GM19239 (cell line): ENCODE measurements around the gene WDR37.
A peak's percentile ranks its signal among the peaks of the same experiment; 100 is the strongest.
"Not testable (repeated sequence)": the region's sequence is repeated elsewhere in the genome, so short reads cannot be mapped to it uniquely, and the experiment has no call there.

Experiments used
- DNase-seq: peaks from one replicate; pipeline ENCODE4 v3.0.0; 2011; ENCODE audit warnings: low spot score; ENCODE audit not compliant: insufficient read length
- FAIRE-seq: peaks from 2 replicates; lab custom pipeline; 2011; peaks lifted over from hg19 to GRCh38; lab: Jason Lieb, UNC

WDR37 gene, protein sequence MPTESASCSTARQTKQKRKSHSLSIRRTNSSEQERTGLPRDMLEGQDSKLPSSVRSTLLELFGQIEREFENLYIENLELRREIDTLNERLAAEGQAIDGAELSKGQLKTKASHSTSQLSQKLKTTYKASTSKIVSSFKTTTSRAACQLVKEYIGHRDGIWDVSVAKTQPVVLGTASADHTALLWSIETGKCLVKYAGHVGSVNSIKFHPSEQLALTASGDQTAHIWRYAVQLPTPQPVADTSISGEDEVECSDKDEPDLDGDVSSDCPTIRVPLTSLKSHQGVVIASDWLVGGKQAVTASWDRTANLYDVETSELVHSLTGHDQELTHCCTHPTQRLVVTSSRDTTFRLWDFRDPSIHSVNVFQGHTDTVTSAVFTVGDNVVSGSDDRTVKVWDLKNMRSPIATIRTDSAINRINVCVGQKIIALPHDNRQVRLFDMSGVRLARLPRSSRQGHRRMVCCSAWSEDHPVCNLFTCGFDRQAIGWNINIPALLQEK

DNA sequence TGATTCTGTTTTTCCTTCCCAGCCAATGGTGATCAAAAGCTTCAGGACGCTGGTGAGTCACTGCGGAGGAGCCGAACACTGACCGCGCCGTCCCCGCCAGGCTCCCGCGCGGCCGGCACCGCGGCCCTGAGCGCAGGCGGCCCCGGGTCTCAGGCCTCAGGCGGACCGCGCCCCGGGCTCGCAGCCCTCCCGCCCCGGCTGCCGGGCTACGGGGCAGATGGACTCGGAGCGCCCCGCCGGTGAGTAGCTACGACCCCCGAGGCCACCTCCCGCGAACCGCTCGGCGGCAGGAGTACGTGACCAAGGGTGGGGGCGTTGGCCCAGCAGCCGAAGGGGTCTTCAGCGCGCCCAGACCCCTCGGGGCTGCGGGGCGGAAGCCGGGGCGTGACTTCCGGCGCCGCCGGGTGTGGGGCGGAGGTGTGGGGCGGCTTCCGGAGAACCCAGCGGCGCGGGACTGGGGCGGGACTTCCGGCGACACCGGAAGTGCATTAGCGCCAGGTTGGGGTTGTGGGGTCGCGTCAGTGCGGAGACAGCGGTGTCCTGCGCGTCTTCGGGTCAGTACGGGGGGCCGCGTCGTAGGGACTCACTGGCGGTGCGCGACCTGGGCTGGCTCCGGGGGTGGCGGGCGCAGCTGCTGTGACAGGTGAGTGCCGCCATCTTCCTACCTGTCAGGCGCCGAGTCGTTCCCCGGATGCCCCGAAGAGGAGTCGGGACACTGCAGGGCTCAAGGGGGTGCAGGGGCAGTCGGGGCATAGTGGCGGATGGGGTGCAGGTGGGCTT is at the start of gene WDR37:
TSS of gene WDR37 (plus strand) at position 60 of the 780 bp plus-strand sequence. CDS start 15,771 bp downstream, outside the sequence.
- DNase-seq (peak; percentile 90), FAIRE-seq (no peak)

DNA sequence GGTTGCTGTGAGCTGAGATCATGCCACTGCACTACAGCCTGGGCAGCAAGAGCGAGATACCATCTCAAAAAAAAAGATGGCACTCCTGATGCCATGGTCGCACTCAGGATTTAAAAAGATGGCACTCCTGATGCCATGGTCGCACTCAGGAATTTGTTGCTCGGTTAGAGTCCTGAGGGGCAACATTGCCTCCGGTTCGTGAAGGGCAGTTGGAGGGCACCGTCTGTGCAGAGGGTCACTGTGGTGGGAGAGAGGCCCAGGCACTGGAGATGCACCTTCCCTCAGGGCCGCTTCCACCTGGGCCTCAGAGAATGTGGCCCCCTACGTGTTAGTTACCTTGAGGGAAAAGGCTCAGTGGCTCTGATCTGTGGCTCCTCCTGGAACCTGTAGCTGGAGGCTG is 49.6 kb upstream of the WDR37 start:
- DNase-seq: no peak
- FAIRE-seq: no peak

- DNase-seq (no peak), FAIRE-seq (no peak)
These were observed 48.6 kb upstream of the WDR37 start for GRCh38 chr10:1007583-1007982.

DNA sequence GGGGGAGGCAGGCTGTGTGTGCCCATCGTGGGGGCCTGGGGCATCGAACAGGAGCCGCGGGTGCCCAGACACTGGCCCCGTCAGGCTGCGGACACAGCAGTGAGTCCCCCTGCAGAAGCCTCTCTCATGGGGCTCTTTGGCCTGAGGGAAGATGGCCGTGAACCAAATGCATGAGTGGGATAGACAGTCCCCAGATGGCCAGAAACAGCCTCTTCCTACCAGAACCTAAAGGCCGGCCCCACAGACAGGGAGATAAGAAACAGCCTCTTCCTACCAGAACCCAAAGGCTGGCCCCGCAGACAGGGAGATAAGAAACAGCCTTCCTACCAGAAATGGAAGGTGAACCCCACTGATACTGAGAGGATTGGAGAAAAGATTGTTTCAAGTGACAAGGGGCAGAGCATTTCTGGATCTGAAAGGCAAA is 47.1 kb upstream of the WDR37 start:
- no peak for FAIRE-seq
- DNase-seq: no peak

DNA sequence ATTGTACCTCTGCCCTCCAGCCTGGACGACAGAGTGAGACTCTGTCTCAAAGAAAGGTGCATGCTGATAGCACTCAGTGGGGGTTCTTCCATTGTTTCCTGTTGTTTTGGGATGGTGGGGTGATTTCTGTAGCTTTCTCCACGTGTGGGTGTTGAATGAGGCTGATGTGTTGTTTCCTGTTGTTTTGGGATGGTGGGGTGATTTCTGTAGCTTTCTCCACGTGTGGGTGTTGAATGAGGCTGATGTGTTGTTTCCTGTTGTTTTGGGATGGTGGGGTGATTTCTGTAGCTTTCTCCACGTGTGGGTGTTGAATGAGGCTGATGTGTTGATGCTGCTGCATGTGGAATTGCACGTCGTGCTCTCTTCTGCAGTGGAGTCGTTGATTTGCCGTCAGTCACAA is 46.2 kb upstream of the WDR37 start:
- FAIRE-seq: not testable (repeated sequence)

GRCh38 chr10:1010703-1011102 is 45.5 kb upstream of the WDR37 start:
- DNase-seq (no peak), FAIRE-seq (no peak)

More for the DNA sequence above, 46.2 kb upstream of the WDR37 start:
- not testable (repeated sequence) for DNase-seq

- FAIRE-seq: no peak
- DNase-seq: no peak
These were observed 44.5 kb upstream of the WDR37 start for GRCh38 chr10:1011696-1012095.

DNA sequence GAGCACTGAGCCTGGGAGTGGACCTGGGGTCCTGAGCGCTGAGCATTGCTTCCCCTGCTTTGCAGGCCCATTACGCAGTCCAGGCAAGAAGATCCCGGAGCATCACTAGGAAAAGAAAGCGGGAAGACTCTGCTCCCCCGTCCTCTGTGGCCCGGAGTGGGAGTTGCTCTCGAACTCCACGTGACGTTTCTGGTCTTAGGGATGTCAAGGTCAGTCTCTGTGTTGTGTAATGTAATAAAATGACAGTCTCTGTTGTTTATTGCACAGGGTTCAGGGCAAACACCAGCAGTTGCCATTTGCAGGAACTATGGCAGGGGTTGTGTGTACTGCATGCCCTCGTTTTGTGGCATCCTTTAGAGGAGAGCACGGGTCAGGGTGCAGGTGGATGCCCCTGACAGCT is 40.5 kb upstream of the WDR37 start:
- DNase-seq (no peak), FAIRE-seq (no peak)

GRCh38 chr10:1019362-1019761 is 36.8 kb upstream of the WDR37 start:
- FAIRE-seq: no peak

DNA sequence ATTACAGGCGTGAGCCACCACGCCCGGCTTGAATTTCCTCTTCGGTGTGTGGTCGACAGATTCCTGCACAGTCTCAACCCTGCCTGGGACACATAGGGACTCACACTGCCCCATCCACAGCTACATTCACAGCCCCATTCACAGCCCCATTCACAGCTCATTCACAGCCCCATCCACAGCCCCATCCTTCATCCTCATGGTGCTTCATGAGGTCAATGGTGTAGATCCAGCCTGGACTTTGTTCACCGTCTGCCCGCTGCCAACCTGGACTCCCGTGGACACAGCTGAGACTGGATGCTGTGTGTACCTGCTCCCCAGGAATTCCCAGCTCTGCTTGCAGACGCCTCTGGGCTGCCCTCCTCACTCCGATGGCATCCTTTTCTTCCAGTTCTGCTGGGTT is 35.7 kb upstream of the WDR37 start:
- DNase-seq (no peak), FAIRE-seq (no peak)

More at GRCh38 chr10:1019362-1019761, 36.8 kb upstream of the WDR37 start:
- DNase-seq: no peak

- FAIRE-seq: no peak
- no peak for DNase-seq
These were observed 35.2 kb upstream of the WDR37 start for GRCh38 chr10:1020958-1021357.

GRCh38 chr10:1022413-1022812 is 33.8 kb upstream of the WDR37 start:
- DNase-seq (no peak), FAIRE-seq (no peak)

DNA sequence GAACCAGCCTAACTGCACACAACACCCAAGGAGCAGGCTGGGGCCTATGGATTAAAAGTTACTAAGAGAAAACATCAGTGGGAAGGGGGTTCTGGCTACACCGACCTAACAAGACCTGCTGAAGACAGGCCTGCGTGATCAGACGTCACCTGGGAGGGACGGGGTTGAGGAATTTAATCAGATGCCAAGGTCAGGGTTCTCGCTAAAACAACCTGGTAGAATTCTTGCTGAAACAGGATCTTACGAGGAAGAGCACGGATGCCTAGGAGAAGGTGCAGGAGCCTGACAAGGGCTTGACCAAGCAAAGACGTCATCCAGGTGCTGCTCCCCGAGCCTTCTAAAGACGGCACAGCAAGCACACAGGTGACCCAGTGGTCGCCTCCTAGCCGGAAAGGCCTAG is 32.1 kb upstream of the WDR37 start:
- no peak for FAIRE-seq
- no peak for DNase-seq

- no peak for DNase-seq
These were observed 30.5 kb upstream of the WDR37 start, which contains the start of gene IDI2 for GRCh38 chr10:1025683-1026082. IDI2 (minus strand) TSS chr10:1025859; CDS start chr10:1024723, 1,136 bp downstream.

GRCh38 chr10:1026578-1026977 is 29.6 kb upstream of the WDR37 start:
- no peak for DNase-seq
- FAIRE-seq: no peak

More at GRCh38 chr10:1025683-1026082, 30.5 kb upstream of the WDR37 start, which contains the start of gene IDI2:
- no peak for FAIRE-seq

GRCh38 chr10:1029838-1030237 is 26.3 kb upstream of the WDR37 start:
- FAIRE-seq: no peak
- no peak for DNase-seq

- no peak for FAIRE-seq
These were observed 22.6 kb upstream of the WDR37 start for GRCh38 chr10:1033601-1034000.

GRCh38 chr10:1034758-1035157 is 21.4 kb upstream of the WDR37 start:
- no peak for DNase-seq
- no peak for FAIRE-seq

More at GRCh38 chr10:1033601-1034000, 22.6 kb upstream of the WDR37 start:
- DNase-seq: no peak

GRCh38 chr10:1035201-1035600 is 21.0 kb upstream of the WDR37 start:
- DNase-seq: no peak
- FAIRE-seq: no peak

- DNase-seq: no peak
- FAIRE-seq: no peak
These were observed 19.8 kb upstream of the WDR37 start for GRCh38 chr10:1036341-1036791.

GRCh38 chr10:1037098-1037497 is 19.1 kb upstream of the WDR37 start:
- DNase-seq: no peak
- no peak for FAIRE-seq
